HG02981 (cell line): ENCODE results near the gene C14orf180.
"Not testable (repeated sequence)": the region's sequence is repeated elsewhere in the genome, so short reads cannot be mapped to it uniquely, and the experiment has no call there.

ENCODE experiments used
- ATAC-seq: cut with Tn5 transposase; IDR thresholded peaks from one replicate; pipeline ENCODE4 v1.9.1; 2021; ENCODE audit warnings: mild to moderate bottlenecking, moderate library complexity; ENCODE audit not compliant: unreplicated experiment

The C14orf180 gene

GRCh38 chr14:104604458-104605449 is 25.2 kb downstream of the C14orf180 start, which contains the start of gene TMEM179:
TSS of gene TMEM179 (minus strand) at chr14:104604772. CDS start at chr14:104604741, 31 bp downstream.
- no peak for ATAC-seq

GRCh38 chr14:104609666-104610065 is 30.1 kb downstream of the C14orf180 start:
- ATAC-seq, result no peak

GRCh38 chr14:104610749-104611310 is 31.3 kb downstream of the C14orf180 start:
- ATAC-seq, result no peak

GRCh38 chr14:104611881-104612280 is 32.3 kb downstream of the C14orf180 start:
- no peak for ATAC-seq

GRCh38 chr14:104614126-104614812 is 34.7 kb downstream of the C14orf180 start:
- no peak for ATAC-seq

- no peak for ATAC-seq
Observed at GRCh38 chr14:104624939-104625338, 45.4 kb downstream of the C14orf180 start.

- no peak for ATAC-seq
Observed at GRCh38 chr14:104632781-104633180, 53.2 kb downstream of the C14orf180 start.

GRCh38 chr14:104633276-104634137 is 53.9 kb downstream of the C14orf180 start:
- ATAC-seq, result no peak

- ATAC-seq, result no peak
Observed at GRCh38 chr14:104634138-104634760, 54.7 kb downstream of the C14orf180 start.

GRCh38 chr14:104634886-104635570 is 55.5 kb downstream of the C14orf180 start:
- ATAC-seq, result no peak

GRCh38 chr14:104635717-104636116 is 56.2 kb downstream of the C14orf180 start:
- ATAC-seq, result no peak

GRCh38 chr14:104636131-104636530 is 56.6 kb downstream of the C14orf180 start:
- ATAC-seq, result no peak

- not testable (repeated sequence) for ATAC-seq
Observed at GRCh38 chr14:104636846-104637545, 57.4 kb downstream of the C14orf180 start.

GRCh38 chr14:104637546-104638003 is 58.0 kb downstream of the C14orf180 start:
- no peak for ATAC-seq

GRCh38 chr14:104638190-104638589 is 58.6 kb downstream of the C14orf180 start:
- no peak for ATAC-seq

GRCh38 chr14:104638927-104639450 is 59.4 kb downstream of the C14orf180 start:
- no peak for ATAC-seq

- no peak for ATAC-seq
Observed at GRCh38 chr14:104639471-104639870, 59.9 kb downstream of the C14orf180 start.
